Activated T-cell treated with anti-CD3 and anti-CD28 coated beads for 4 hours (primary cell): ENCODE results near the gene ACOX2.

Source experiments
- DNase-seq: peaks from one replicate; pipeline ENCODE4 v3.0.0-alpha.2; 2020

The ACOX2 gene

DNA sequence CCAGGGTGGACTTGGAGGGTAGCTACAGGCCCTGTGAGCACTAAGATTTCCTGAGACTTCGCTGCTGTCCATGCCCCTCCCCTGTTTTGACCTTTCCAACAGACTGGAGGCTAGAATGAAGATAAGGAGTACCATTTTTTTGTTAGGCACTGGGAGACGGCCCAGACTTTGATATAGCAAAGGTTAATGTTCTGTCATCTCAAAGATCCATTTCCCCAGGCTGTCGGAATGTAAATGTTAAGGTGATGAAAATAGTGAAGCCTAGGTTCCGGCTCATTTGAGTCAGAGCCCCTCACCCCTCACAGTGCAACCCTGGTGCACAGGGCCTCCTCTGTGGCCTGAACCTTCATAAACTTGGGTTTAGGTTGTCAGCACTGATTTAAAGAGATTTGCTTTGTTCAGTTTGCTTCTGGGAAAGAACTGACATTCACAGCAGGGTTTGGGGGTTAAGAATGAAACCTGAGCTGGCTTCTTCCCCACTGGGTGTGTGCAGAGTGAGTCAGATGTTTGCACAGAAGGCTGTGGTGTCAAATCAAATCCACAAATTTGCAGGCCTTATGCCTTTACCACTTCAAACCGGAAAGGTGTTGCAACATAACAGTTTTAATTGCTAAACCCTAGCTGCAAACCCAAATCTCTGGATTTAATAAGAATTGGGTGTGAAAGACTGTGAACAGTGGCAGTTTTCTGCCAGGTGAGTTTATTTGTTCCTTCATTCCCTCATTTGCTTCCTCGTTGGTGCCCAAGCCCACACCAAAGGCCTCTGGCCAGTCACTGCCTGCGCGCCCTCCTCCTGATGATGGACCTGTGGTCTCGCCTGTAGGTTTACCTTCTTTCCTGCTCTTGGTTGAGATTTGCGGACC is 65.7 kb downstream of the ACOX2 start:
- peak; percentile 5 for DNase-seq

DNA sequence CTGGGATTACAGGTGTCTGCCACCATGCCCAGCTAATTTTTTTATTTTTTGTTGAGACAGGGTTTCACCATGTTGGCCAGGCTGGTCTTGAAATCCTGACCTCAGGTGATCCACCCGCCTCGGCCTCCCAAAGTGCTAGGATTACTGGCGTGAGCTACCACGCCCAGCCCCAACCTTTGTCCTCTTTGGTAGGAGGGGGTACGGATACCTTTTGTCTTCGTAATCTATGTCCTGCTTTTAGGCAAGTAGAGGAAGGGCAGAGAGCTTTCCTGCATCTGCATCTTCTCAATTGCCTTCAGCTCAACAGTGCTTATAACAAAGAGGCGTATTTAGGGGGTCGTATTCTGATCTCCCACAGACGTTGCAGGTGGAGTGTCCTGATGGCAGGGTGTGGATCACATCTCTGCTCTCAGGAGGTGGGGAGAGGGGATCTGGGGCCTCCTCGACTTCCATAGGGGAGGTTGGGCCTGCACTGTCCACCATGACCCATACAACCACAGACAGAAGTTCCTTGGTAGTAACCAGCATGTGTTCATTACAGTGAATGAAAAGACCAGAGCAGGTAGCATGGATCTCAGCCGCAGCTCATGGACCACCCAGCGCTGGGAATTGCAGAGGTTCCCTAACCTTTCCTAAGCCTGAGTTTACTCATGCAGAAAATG is 66.5 kb downstream of the ACOX2 start:
- no peak for DNase-seq

DNA sequence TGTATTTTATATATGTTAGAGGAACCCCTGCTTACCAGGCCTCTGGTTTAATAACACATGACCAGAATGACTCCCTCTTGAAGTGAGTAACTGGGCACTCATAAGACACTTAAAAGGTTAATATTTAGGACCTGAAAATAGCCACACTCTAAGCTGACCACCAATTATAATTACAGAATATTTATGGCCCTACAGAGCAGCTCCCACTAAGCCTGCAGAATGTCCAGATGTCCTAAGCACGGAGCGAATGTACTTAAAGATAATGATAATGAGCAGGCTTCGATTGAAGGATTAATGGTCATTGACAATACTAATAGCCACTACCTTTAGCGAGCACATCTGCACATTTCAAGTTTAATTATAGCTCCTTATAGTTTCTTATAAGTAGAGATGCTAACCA is 67.9 kb downstream of the ACOX2 start:
- DNase-seq: no peak

DNA sequence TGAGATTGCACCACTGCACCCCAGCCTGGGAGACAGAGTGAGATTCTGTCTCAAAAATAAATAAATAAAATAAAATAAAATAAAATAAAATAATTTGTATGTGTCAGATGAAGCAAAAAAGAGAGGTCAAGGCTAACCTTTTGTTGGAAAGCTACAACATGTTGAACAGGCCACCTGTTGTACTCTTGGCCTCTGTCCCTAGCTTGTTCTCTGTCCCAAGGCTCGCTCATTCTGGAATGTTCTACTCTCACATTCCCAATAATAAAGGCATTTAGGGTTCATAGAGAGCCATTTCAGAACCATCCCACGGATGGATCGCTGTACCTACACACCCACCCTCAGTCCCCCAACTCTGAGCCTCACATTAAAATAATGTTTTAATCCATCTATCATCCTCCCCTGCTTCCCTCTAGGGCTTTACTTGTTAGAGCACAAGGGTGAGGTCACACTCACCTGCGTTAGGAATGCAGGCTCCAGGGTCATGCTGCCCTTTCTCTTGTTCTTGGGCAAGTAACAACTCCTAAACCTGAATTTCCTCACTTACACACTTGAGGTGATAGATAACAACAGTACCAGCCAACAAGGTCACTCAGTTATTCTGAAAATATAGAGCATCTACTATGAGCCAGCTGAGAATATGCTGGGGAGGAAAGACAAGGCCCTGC is 70.0 kb downstream of the ACOX2 start:
- DNase-seq: no peak

DNA sequence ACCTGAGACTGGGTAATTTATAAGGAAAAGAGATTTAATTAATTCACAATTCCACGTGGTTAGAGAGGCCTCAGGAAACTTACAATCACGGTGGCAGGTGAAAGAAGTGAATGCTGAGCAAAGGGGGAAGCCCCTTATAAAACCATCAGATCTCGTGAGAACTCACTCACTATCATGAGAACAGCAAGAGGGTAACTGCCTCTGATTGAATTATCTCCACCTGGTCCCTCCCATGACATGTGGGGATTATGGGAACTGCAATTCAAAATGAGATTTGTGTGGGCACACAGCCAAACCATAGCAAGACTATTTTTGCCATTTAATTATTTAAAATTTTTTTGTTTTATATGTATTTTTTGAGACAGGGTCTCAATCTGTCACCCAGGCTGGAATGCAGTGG is 72.1 kb downstream of the ACOX2 start:
- DNase-seq: no peak

DNA sequence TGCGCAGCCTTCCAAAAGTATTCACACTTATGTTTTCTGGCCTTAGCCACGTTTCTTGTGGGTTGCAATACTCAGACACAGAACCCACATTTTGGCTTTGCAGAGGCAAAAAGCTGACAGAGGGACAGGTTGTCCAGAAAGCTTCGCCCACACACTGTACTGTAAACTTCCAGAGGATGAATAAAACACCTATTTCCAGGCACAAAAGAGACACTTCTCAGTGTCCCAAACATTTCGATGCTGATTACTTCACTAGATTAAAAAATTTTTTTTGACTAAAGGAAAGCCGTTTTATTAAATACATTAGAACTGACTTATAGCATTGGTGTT is 73.1 kb downstream of the ACOX2 start:
- no peak for DNase-seq

DNA sequence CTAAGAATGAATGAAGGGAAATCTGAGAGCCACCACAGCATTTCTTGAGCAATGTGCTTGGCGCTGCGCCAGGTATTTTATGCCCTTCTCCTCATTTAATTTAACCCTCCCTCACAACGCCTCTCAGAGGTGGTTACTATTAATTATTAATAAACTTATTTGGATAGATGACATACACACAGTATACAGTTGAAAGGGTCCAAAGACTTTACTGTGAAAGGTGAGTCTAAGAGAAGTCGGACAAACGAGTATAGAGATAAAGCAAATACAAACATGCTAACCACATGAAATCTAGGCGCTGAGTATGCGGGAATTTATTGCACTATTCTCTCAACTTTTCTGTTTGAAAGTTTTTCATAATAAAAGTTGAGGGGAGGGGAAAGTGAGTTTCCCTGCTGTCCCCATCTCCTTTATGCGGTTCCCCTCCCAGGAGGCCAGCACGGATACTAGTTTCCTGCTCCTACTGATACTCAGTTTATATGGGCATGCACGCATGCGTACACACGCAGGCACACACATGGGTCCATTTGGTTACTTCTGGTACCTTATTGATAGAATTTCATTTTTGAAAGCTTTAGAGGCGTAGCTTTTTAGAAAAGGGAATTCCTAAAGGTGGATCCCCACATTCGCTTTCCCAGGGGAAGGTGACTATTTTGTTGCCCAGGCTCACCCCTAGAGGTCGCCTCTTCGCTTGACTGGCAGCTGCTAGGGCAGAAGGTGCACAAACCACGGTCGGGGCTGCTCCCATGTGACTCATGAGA is 73.6 kb downstream of the ACOX2 start:
- peak; percentile 60 for DNase-seq

DNA sequence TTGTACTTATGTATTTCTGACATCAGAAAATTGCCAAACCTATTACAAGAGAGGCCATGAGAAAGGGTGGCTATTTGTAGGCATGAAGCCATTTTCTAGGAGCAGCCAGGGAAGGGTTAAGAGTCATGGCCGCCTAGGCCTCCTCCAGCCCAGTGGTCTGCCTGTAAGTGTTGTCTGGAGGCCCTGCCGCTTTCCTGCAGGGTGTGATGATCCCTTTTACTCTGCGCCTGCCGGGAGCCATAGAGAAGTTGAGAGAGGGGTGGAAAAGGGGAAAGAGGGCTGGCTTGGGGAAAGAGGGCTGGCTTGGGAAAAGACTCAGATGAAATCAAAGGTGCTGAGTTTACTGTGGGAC is 74.2 kb downstream of the ACOX2 start:
- DNase-seq: no peak

DNA sequence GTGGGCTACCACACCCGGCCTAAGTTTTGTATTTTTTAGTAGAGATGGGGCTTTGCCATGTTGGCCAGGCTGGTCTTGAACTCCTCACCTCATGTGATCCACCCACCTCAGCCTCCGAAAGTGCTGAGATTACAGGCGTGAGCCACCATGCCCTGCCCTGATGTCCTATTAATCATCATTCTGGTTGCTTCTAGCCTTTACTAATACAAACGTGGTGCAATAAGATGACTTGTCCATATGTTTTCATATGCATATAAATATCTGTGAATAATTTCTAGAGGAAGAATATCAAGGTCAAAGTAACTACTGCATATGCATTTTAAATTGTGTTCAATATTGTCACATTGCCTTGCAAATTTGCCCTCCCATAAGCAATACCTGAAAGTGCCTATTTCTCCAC is 77.8 kb downstream of the ACOX2 start:
- DNase-seq: no peak
